ENCODE data around the gene GPR17. TPM values are rescaled to one million over a fixed set of nuclear protein-coding genes. Genes with fewer than 3 reads are reported as not detected.

The GPR17 gene
- total and polyA plus RNA-seq, 9 of the 15 experiments (the other 6 are each of a cell fraction or from before 2014, with no cell fraction given) = not detected

DNA sequence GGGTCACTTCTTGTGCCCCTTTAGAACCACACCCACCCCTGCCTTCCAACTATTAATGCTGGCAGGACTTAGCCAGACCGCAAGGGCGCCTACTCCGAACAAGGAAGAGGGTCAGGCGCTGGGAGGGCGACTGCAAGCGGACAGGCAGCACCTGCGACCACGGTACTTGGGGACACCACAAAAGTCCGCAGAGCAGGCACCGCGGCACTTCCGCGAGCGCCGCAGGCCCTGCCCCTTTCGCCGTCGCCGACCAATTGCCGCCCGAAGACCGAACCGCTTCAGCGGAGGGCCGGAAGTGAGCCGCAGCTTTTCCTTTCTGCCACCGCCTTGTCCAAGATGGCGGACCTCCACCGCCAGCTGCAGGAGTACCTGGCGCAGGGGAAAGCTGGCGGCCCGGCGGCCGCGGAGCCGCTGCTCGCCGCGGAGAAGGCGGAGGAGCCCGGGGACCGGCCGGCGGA is 55.3 kb downstream of the GPR17 start, which contains the start of gene SFT2D3 (continued):
- TF ChIP-seq, protein P1, sequence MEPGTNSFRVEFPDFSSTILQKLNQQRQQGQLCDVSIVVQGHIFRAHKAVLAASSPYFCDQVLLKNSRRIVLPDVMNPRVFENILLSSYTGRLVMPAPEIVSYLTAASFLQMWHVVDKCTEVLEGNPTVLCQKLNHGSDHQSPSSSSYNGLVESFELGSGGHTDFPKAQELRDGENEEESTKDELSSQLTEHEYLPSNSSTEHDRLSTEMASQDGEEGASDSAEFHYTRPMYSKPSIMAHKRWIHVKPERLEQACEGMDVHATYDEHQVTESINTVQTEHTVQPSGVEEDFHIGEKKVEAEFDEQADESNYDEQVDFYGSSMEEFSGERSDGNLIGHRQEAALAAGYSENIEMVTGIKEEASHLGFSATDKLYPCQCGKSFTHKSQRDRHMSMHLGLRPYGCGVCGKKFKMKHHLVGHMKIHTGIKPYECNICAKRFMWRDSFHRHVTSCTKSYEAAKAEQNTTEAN (CRISPR knock-in tag; IDR thresholded peaks at IDR 0.05) = 0 out of 2 replicates have a peak, but pooled peaks have one; percentile 20
- no peak for TF ChIP-seq ZNF140 (CRISPR knock-in tag; IDR thresholded peaks at IDR 0.05)
- TF ChIP-seq, protein P2, sequence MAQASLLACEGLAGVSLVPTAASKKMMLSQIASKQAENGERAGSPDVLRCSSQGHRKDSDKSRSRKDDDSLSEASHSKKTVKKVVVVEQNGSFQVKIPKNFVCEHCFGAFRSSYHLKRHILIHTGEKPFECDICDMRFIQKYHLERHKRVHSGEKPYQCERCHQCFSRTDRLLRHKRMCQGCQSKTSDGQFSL (CRISPR knock-in tag; IDR thresholded peaks at IDR 0.05) = no peak
- TF ChIP-seq, protein P2 (tag; IDR thresholded peaks at IDR 0.05) = no peak
- TF ChIP-seq, protein P3, sequence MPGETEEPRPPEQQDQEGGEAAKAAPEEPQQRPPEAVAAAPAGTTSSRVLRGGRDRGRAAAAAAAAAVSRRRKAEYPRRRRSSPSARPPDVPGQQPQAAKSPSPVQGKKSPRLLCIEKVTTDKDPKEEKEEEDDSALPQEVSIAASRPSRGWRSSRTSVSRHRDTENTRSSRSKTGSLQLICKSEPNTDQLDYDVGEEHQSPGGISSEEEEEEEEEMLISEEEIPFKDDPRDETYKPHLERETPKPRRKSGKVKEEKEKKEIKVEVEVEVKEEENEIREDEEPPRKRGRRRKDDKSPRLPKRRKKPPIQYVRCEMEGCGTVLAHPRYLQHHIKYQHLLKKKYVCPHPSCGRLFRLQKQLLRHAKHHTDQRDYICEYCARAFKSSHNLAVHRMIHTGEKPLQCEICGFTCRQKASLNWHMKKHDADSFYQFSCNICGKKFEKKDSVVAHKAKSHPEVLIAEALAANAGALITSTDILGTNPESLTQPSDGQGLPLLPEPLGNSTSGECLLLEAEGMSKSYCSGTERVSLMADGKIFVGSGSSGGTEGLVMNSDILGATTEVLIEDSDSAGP (CRISPR knock-in tag; IDR thresholded peaks at IDR 0.05) = no peak
- TF ChIP-seq SMAD2 (IDR thresholded peaks at IDR 0.05; ENCODE audit: low read depth, low read length) = no peak
- TF ChIP-seq, protein P4, sequence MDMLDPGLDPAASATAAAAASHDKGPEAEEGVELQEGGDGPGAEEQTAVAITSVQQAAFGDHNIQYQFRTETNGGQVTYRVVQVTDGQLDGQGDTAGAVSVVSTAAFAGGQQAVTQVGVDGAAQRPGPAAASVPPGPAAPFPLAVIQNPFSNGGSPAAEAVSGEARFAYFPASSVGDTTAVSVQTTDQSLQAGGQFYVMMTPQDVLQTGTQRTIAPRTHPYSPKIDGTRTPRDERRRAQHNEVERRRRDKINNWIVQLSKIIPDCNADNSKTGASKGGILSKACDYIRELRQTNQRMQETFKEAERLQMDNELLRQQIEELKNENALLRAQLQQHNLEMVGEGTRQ (CRISPR knock-in tag; IDR thresholded peaks at IDR 0.05) = peak; percentile 23; the same call in 1 of the 2 replicates
- TF ChIP-seq, protein P5, sequence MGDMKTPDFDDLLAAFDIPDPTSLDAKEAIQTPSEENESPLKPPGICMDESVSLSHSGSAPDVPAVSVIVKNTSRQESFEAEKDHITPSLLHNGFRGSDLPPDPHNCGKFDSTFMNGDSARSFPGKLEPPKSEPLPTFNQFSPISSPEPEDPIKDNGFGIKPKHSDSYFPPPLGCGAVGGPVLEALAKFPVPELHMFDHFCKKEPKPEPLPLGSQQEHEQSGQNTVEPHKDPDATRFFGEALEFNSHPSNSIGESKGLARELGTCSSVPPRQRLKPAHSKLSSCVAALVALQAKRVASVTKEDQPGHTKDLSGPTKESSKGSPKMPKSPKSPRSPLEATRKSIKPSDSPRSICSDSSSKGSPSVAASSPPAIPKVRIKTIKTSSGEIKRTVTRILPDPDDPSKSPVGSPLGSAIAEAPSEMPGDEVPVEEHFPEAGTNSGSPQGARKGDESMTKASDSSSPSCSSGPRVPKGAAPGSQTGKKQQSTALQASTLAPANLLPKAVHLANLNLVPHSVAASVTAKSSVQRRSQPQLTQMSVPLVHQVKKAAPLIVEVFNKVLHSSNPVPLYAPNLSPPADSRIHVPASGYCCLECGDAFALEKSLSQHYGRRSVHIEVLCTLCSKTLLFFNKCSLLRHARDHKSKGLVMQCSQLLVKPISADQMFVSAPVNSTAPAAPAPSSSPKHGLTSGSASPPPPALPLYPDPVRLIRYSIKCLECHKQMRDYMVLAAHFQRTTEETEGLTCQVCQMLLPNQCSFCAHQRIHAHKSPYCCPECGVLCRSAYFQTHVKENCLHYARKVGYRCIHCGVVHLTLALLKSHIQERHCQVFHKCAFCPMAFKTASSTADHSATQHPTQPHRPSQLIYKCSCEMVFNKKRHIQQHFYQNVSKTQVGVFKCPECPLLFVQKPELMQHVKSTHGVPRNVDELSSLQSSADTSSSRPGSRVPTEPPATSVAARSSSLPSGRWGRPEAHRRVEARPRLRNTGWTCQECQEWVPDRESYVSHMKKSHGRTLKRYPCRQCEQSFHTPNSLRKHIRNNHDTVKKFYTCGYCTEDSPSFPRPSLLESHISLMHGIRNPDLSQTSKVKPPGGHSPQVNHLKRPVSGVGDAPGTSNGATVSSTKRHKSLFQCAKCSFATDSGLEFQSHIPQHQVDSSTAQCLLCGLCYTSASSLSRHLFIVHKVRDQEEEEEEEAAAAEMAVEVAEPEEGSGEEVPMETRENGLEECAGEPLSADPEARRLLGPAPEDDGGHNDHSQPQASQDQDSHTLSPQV (IDR thresholded peaks at IDR 0.05) = no peak
- no peak for TF ChIP-seq NELFE (IDR thresholded peaks at IDR 0.05; ENCODE audit: insufficient read depth, insufficient read length)
- no peak for TF ChIP-seq ZNF239 (CRISPR knock-in tag; IDR thresholded peaks at IDR 0.05)
- TF ChIP-seq ZNF778 (CRISPR knock-in tag; IDR thresholded peaks at IDR 0.05) = no peak
- no peak for TF ChIP-seq BCL6 (CRISPR knock-in tag; IDR thresholded peaks at IDR 0.05)
- no peak for TF ChIP-seq ZNF165 (CRISPR knock-in tag; IDR thresholded peaks at IDR 0.05; ENCODE audit: borderline replicate concordance)
- TF ChIP-seq SOX6 (IDR thresholded peaks at IDR 0.05) = no peak
- TF ChIP-seq JUNB (CRISPR knock-in tag; conservative IDR thresholded peaks at IDR 0.05) = no peak
- peak; percentile 61 for TF ChIP-seq ATF7 (IDR thresholded peaks at IDR 0.05)
- TF ChIP-seq PRMT5 (CRISPR knock-in tag; IDR thresholded peaks at IDR 0.05) = no peak
- TF ChIP-seq ZSCAN29 (IDR thresholded peaks at IDR 0.05) = no peak
- no peak for TF ChIP-seq RBBP5 (IDR thresholded peaks at IDR 0.05; ENCODE audit: borderline replicate concordance, insufficient read depth, low read length, poor library complexity, severe bottlenecking)
- TF ChIP-seq NFE2 (IDR thresholded peaks at IDR 0.05; ENCODE audit: low read depth) = no peak; the same call in 1 of the 2 replicates

All from K562 (cell line).